ENCODE measurements around the gene ATF4.
A peak's percentile ranks its signal among the peaks of the same experiment; 100 is the strongest.

DNA sequence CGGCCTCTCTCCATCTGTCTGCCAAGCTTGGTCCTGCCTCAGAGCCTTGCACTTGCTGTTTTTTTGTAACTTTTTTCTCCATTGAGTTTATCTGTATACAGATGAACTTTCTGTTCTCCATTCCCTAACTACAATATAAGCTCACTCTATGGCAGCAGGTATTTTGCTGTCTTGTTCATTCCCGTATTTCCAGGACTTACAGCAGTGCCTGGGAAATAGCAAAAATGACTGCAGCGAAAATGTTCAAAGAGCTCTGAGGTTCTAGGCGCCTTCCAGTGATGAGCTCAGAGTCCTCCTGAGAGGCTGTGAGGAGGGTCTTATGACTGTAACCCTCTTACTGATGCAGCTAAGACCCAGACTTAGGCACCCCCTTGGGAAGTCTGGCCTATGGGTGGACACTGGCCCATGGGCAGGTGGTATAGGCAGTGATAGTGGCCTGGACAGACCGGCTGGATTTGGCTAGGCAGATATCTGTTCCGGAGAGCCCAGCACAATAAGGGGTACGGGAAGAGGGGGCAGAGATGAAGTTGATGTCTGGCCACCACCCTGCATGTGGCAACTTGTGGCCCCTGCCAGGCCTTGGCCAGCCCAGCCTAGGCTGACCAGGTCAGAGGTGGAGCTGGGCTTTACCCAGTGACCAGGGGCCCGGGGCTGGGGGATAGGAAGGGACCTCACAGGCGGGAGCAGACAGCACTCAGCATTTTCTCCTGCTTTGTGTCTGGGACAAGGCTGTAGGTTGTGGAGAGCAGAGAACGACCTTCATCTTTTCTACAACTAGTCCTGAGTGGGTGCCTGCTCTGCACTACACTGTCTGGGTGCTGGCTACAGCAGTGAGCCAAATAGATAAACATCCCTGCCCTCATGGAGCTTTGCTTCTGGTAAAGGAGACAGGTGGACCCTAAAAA lies 4.6 kb downstream of the ATF4 start:
- TF ChIP-seq FOXP2 (optimal IDR thresholded peaks at IDR 0.05; ENCODE audit: borderline replicate concordance, extremely low read depth, extremely low read length, insufficient read depth): no peak
- no peak for TF ChIP-seq SIN3A (IDR thresholded peaks at IDR 0.05; ENCODE audit: borderline replicate concordance, insufficient read depth, low read length)
- TF ChIP-seq POLR2AphosphoS5 (IDR thresholded peaks at IDR 0.05; ENCODE audit: low read depth, low read length): peak; percentile 30; the same call in 1 of the 2 replicates
- no peak for TF ChIP-seq TAF1 (IDR thresholded peaks at IDR 0.05; ENCODE audit: borderline replicate concordance, insufficient read depth, low read length)
- TF ChIP-seq, protein P1, sequence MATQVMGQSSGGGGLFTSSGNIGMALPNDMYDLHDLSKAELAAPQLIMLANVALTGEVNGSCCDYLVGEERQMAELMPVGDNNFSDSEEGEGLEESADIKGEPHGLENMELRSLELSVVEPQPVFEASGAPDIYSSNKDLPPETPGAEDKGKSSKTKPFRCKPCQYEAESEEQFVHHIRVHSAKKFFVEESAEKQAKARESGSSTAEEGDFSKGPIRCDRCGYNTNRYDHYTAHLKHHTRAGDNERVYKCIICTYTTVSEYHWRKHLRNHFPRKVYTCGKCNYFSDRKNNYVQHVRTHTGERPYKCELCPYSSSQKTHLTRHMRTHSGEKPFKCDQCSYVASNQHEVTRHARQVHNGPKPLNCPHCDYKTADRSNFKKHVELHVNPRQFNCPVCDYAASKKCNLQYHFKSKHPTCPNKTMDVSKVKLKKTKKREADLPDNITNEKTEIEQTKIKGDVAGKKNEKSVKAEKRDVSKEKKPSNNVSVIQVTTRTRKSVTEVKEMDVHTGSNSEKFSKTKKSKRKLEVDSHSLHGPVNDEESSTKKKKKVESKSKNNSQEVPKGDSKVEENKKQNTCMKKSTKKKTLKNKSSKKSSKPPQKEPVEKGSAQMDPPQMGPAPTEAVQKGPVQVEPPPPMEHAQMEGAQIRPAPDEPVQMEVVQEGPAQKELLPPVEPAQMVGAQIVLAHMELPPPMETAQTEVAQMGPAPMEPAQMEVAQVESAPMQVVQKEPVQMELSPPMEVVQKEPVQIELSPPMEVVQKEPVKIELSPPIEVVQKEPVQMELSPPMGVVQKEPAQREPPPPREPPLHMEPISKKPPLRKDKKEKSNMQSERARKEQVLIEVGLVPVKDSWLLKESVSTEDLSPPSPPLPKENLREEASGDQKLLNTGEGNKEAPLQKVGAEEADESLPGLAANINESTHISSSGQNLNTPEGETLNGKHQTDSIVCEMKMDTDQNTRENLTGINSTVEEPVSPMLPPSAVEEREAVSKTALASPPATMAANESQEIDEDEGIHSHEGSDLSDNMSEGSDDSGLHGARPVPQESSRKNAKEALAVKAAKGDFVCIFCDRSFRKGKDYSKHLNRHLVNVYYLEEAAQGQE (IDR thresholded peaks at IDR 0.05; ENCODE audit: insufficient read depth in 1 of 2, low read depth in 2 of 2, low read length in 2 of 2): no peak
